SJCRH30 (cell line): Measurements from ENCODE around the gene MSI1. TPM values are rescaled to one million over a fixed set of nuclear protein-coding genes. Genes with fewer than 3 reads are reported as not detected.

Experiments
- DNase-seq, 2 experiments: peaks; one replicate each; pipeline ENCODE4 v3.0.0-alpha.2; 2015 to 2020
- H3K27ac ChIP-seq: fragments of 250-450 bp; sonication (Bioruptor Pico); 2 replicates; pipeline ENCODE4 v1.5.1; 2020; ENCODE audit warnings: mild to moderate bottlenecking, moderate library complexity
- H3K27me3 ChIP-seq: fragments of 250-450 bp; sonication (Bioruptor Pico); 2 replicates; pipeline ENCODE4 v1.5.1; 2020; ENCODE audit warnings: mild to moderate bottlenecking, moderate library complexity
- H3K36me3 ChIP-seq: fragments of 250-450 bp; sonication (Bioruptor Pico); 2 replicates; pipeline ENCODE4 v1.5.1; 2020; ENCODE audit warnings: mild to moderate bottlenecking, moderate library complexity
- H3K4me1 ChIP-seq: fragments of 250-450 bp; sonication (Bioruptor Pico); 2 replicates; pipeline ENCODE4 v1.5.1; 2020; ENCODE audit warnings: mild to moderate bottlenecking, moderate library complexity
- H3K4me3 ChIP-seq: fragments of 250-450 bp; sonication (Bioruptor Pico); 2 replicates; pipeline ENCODE4 v1.5.1; 2020; ENCODE audit warnings: mild to moderate bottlenecking, moderate library complexity
- H3K9me3 ChIP-seq: fragments of 250-450 bp; sonication (Bioruptor Pico); replicated peaks from 2 replicates; pipeline ENCODE4 v1.5.1; 2020; ENCODE audit warnings: mild to moderate bottlenecking, moderate library complexity
- total RNA-seq: library from RNA; depleted of rRNA; stranded (reverse); fragments of >200 nt; shearing (Covaris generic); gene quantifications from 2 replicates; pipeline ENCODE4 v1.2.3, GENCODE V29; 2014

The MSI1 gene
- total RNA-seq, 1 experiment from 2014 or later, result 4.8 TPM

GRCh38 chr12:120332041-120332440 lies 36.9 kb downstream of the MSI1 start:
- Histone ChIP-seq H3K27me3 (no peaks in the 10 kb centered on the region; the same call in 1 of the 2 replicates), H3K4me1 (no peaks in the 10 kb centered on the region), H3K27ac (no peak overlapping the region), H3K4me3 (no peak overlapping the region), H3K36me3 (no peaks in the 10 kb centered on the region), H3K9me3 (no peaks in the 10 kb centered on the region)
- DNase-seq, result no peak

GRCh38 chr12:120331390-120331789 lies 37.6 kb downstream of the MSI1 start:
- H3K4me1 ChIP-seq, result no peaks in the 10 kb centered on the region
- H3K27ac ChIP-seq, result no peak overlapping the region
- no peak for DNase-seq
- no peak overlapping the region for H3K4me3 ChIP-seq
- H3K27me3 ChIP-seq, result no peaks in the 10 kb centered on the region; the same call in 1 of the 2 replicates
- no peaks in the 10 kb centered on the region for H3K9me3 ChIP-seq
- no peaks in the 10 kb centered on the region for H3K36me3 ChIP-seq

DNA sequence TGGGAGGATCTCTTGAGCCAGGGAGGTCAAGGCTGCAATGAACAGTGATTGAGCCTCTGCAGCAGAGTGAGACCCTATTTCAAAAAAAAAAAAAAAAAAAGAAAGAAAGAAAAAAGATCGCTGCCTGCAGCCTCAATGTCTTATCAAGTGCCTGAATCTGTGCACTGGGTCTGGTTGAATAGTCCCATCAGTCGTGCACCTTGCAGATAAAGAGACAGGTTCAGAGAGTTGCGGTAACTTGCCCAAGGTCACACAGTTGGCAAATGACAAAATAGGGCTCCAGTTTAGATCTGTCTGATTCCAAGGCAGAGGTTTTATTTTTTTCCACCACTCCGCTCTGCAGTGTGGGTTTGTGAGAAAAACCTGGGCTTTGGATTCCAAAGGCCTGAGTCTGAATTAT lies 40.7 kb downstream of the MSI1 start:
- H3K4me3 ChIP-seq, result no peak overlapping the region
- no peak overlapping the region for H3K27ac ChIP-seq
- DNase-seq, result no peak
- no peaks in the 10 kb centered on the region for H3K4me1 ChIP-seq
- no peaks in the 10 kb centered on the region for H3K36me3 ChIP-seq
- H3K9me3 ChIP-seq, result no peaks in the 10 kb centered on the region
- H3K27me3 ChIP-seq, result no peaks in the 10 kb centered on the region; the same call in 1 of the 2 replicates

- H3K27ac ChIP-seq, result no peak within 1 kb of the TSS
- no peak for DNase-seq
Observed at GRCh38 chr12:120327593-120327992, 41.4 kb downstream of the MSI1 start, which contains the start of gene PLA2G1B. TSS of gene PLA2G1B (minus strand) at chr12:120327779. CDS start at chr12:120327753, 26 bp downstream.

GRCh38 chr12:120324841-120325417 lies 44.0 kb downstream of the MSI1 start:
- no peak for DNase-seq
- Histone ChIP-seq H3K9me3 (no peaks in the 10 kb centered on the region), H3K36me3 (no peaks in the 10 kb centered on the region), H3K27ac (no peak overlapping the region), H3K27me3 (no peaks in the 10 kb centered on the region), H3K4me1 (no peaks in the 10 kb centered on the region), H3K4me3 (no peak overlapping the region)

More at GRCh38 chr12:120327593-120327992, 41.4 kb downstream of the MSI1 start, which contains the start of gene PLA2G1B:
- H3K36me3 ChIP-seq, result no peaks in the 10 kb centered on the region
- H3K4me1 ChIP-seq, result no peaks in the 10 kb centered on the region
- no peak within 1 kb of the TSS for H3K4me3 ChIP-seq
- H3K27me3 ChIP-seq, result no peaks in the 10 kb centered on the region; the same call in 1 of the 2 replicates
- H3K9me3 ChIP-seq, result no peaks in the 10 kb centered on the region

- Histone ChIP-seq H3K27ac (no peak overlapping the region), H3K4me3 (no peak overlapping the region), H3K4me1 (no peaks in the 10 kb centered on the region), H3K27me3 (no peaks in the 10 kb centered on the region), H3K36me3 (no peaks in the 10 kb centered on the region), H3K9me3 (no peaks in the 10 kb centered on the region)
- DNase-seq, result no peak
Observed at GRCh38 chr12:120323772-120324171, 45.2 kb downstream of the MSI1 start.

- H3K9me3 ChIP-seq, result no peaks in the 10 kb centered on the region
- no peak overlapping the region for H3K27ac ChIP-seq
Observed at GRCh38 chr12:120321382-120322202, 47.4 kb downstream of the MSI1 start.

DNA sequence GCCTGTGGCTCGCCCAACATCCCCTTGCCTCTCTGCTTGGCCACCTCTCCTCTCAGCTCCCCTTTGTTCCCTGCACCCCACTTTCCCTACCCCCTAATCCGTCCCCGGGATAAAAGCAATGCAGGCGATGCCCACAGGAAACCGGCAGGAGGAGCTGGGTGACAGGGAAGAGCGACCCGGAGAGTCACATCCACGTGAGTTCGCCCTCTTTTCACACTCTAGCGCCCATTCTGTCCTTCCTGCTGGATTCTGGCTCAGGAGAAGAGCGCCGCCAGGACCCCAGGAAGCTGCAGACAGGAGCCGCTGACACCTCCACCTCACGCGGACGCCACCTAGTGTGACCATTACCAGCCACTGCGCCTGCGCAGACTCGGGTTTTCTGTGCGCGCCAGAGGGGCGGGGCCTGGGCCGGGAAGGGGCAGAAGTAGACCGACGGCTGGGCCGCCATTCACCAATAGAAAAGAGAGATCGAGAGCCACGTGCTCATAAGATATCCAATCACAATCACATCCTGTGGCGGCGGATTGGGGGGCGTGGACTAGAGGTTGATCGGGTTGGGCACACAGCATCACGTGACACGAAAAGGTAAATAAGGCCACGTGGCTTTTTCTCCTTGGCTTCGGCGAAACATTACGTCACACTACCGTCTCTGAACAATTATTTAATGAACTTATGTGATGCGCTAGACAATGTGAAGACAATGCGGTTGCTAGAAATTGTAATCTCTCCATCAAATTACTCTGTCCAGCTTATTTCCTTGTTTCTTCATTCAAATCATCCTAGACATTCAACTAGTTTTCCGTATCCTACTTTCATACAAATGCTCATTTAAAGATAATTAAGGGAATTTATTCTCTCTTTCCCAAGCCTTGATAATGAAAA lies 51.5 kb downstream of the MSI1 start:
- Histone ChIP-seq H3K4me3 (peak overlapping the region; percentile 60), H3K4me1 (0 out of 2 replicates have a peak, but pooled peaks cover 3% of the 10 kb centered on the region), H3K27me3 (no peaks in the 10 kb centered on the region), H3K9me3 (no peaks in the 10 kb centered on the region), H3K36me3 (no peaks in the 10 kb centered on the region), H3K27ac (peak overlapping the region; percentile 39; the same call in 1 of the 2 replicates)
- peak; percentile 99 for DNase-seq

More at GRCh38 chr12:120321382-120322202, 47.4 kb downstream of the MSI1 start:
- no peak overlapping the region for H3K4me3 ChIP-seq
- no peaks in the 10 kb centered on the region for H3K27me3 ChIP-seq
- H3K4me1 ChIP-seq, result 0 out of 2 replicates have a peak, but pooled peaks cover 2% of the 10 kb centered on the region
- no peak for DNase-seq
- H3K36me3 ChIP-seq, result no peaks in the 10 kb centered on the region

GRCh38 chr12:120316798-120317223 lies 52.2 kb downstream of the MSI1 start:
- H3K4me1 ChIP-seq, result 0 out of 2 replicates have a peak, but pooled peaks cover 3% of the 10 kb centered on the region
- no peaks in the 10 kb centered on the region for H3K9me3 ChIP-seq
- H3K36me3 ChIP-seq, result no peaks in the 10 kb centered on the region
- DNase-seq, result no peak
- peak overlapping the region; percentile 60 for H3K4me3 ChIP-seq
- H3K27ac ChIP-seq, result peak overlapping the region; percentile 39; the same call in 1 of the 2 replicates
- no peaks in the 10 kb centered on the region for H3K27me3 ChIP-seq

DNA sequence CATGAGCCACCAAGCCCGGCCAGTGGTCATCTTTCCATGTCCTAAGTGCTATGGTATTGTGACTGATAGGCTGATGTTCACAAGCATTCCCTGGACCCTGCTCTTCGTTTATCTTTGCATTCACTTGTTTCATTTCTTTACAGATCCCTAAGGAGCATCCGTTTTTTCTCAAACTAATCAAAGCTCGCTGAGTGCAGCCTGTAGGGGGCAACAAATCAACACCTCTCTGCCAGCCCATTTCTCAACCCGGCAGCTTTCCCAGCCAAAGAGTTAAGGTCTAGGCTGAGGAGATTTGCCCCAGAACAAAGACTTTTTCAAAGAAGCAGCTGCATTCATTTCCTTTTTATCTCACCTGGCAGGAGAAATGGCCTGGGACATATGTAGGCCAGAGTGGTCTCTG lies 54.7 kb downstream of the MSI1 start:
- Histone ChIP-seq H3K4me3 (no peak overlapping the region), H3K9me3 (no peaks in the 10 kb centered on the region), H3K4me1 (0 out of 2 replicates have a peak, but pooled peaks cover 3% of the 10 kb centered on the region), H3K27me3 (no peaks in the 10 kb centered on the region), H3K36me3 (no peaks in the 10 kb centered on the region), H3K27ac (no peak overlapping the region)
- peak in 1 of 2 experiments; percentile 17 for DNase-seq

DNA sequence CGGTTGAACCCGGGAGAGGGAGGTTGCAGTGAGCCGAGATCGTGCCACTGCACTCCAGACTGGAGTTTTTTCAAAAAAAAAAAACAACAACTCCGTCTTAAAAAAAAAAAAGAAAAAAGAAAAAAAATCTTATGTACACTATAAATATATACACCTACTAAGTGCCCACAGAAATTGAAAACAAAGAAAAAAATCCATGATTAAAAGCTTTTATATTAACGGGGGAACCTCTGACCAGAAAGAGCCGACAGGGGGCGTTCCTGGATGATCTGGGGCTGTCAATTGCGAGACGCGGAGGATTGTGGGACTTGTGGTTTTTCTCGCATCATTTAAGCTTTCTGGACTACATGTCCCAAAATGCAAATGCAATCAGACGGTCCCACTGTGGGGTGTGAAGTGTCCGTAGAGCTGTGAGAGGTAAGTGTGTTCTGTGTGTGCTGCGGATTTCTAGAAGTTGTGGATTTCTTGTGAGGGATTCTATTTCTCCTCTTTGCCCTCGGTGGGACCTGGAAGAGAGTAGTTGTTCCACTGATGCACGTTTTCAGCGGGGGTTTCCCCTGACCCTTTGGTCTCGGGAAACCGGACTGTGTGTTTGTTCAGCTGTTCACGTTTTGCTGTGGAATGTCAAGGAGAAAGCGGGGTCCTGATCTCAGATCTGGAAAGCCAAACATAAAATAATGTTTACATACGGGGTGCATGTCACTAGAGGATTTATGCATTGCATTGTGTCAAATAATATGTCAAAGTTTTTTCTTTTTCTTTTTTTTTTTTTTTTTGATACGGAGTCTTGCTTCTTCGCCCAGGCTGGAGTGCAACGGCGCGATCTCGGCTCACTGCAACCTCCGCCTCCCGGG lies 66.8 kb downstream of the MSI1 start, which contains the start of gene SIRT4:
Gene SIRT4 (plus strand): TSS at position 360 of the 854 bp plus-strand sequence. CDS start 1,241 bp downstream, outside the sequence.
- no peaks in the 10 kb centered on the region for H3K4me1 ChIP-seq
- no peaks in the 10 kb centered on the region for H3K36me3 ChIP-seq
- DNase-seq, result peak; percentile 90 to 97
- H3K27me3 ChIP-seq, result no peaks in the 10 kb centered on the region
- no peaks in the 10 kb centered on the region for H3K9me3 ChIP-seq
- peak within 1 kb of the TSS; percentile 75 for H3K4me3 ChIP-seq
- H3K27ac ChIP-seq, result peak within 1 kb of the TSS; percentile 99

- Histone ChIP-seq H3K36me3 (no peaks in the 10 kb centered on the region), H3K27me3 (peaks cover 3% of the 10 kb centered on the region; the same call in 1 of the 2 replicates), H3K27ac (peak within 1 kb of the TSS; percentile 100), H3K4me1 (peaks cover 6% of the 10 kb centered on the region; the same call in 1 of the 2 replicates), H3K9me3 (no peaks in the 10 kb centered on the region), H3K4me3 (peak within 1 kb of the TSS; percentile 52)
- peak; percentile 90 to 95 for DNase-seq
Observed at GRCh38 chr12:120292661-120293531, 76.1 kb downstream of the MSI1 start, which contains the start of gene RNU4-1. TSS of gene RNU4-1 (minus strand) at chr12:120293237.

- peak overlapping the region; percentile 52 for H3K4me3 ChIP-seq
- no peaks in the 10 kb centered on the region for H3K36me3 ChIP-seq
- DNase-seq, result no peak
- H3K27me3 ChIP-seq, result peaks cover 3% of the 10 kb centered on the region; the same call in 1 of the 2 replicates
- H3K4me1 ChIP-seq, result peaks cover 6% of the 10 kb centered on the region; the same call in 1 of the 2 replicates
- H3K9me3 ChIP-seq, result no peaks in the 10 kb centered on the region
- H3K27ac ChIP-seq, result peak overlapping the region; percentile 100
Observed at GRCh38 chr12:120292411-120292660, 76.6 kb downstream of the MSI1 start.
